Kidney (tissue), 14 donors: ENCODE data around the gene TBC1D9. TPM values are rescaled to one million over a fixed set of nuclear protein-coding genes. Genes with fewer than 3 reads are reported as not detected.

Experiments used
- DNase-seq, 5 donors: peaks; one replicate each; pipeline ENCODE4 v3.0.0-alpha.2; 2013 to 2020
- FAIRE-seq: peaks from 2 replicates; lab custom pipeline; 2012; peaks lifted over from hg19 to GRCh38; lab: Jason Lieb, UNC
- H3K27ac ChIP-seq, 2 donors: one replicate each; pipeline ENCODE4 v1.7.0; 2013; ENCODE audit warnings: low read depth in 2 of 2, low read length in 2 of 2, inconsistent platforms in 1 of 2
- H3K27me3 ChIP-seq: one replicate; pipeline ENCODE4 v1.7.1; 2013; ENCODE audit warnings: low read length, inconsistent platforms; ENCODE audit not compliant: control insufficient read depth, insufficient read depth
- H3K36me3 ChIP-seq, 3 donors: one replicate each; pipeline versions ENCODE4 v1.7.0 to v1.7.1; 2013; ENCODE audit warnings: low read length in 3 of 3, control low read depth in 1 of 3, inconsistent platforms in 1 of 3; ENCODE audit not compliant: insufficient read depth in 3 of 3, control insufficient read depth in 2 of 3
- H3K4me1 ChIP-seq, 3 donors: one replicate each; pipeline versions ENCODE4 v1.7.0 to v1.7.1; 2013; ENCODE audit warnings: low read length in 3 of 3, inconsistent platforms in 1 of 3, low read depth in 1 of 3; ENCODE audit not compliant: control insufficient read depth in 2 of 3, insufficient read depth in 2 of 3
- H3K4me3 ChIP-seq, 3 donors: one replicate each; pipeline versions ENCODE4 v1.7.0 to v1.8.1; 2013; ENCODE audit warnings: low read length in 3 of 3, control low read depth in 1 of 3, inconsistent platforms in 1 of 3
- H3K9ac ChIP-seq, 3 donors: one replicate each; pipeline versions ENCODE4 v1.7.0 to v1.7.1; 2013; ENCODE audit warnings: low read length in 3 of 3, control low read depth in 1 of 3, inconsistent platforms in 1 of 3
- H3K9me3 ChIP-seq, 3 donors: one replicate each; pipeline versions ENCODE4 v1.7.0 to v1.7.1; 2013; ENCODE audit warnings: low read length in 3 of 3, control low read depth in 1 of 3, inconsistent platforms in 1 of 3; ENCODE audit not compliant: control insufficient read depth in 2 of 3, insufficient read depth in 1 of 3
- CTCF ChIP-seq: IDR thresholded peaks from 3 replicates; pipeline ENCODE4 v1.5.1; 2012; ENCODE audit warnings: mild to moderate bottlenecking, moderate library complexity, borderline replicate concordance; ENCODE audit not compliant: insufficient read depth; ENCODE audit errors: extremely low read depth
- intact Hi-C: fragments of 100-400 bp; cut with DNase I; formaldehyde crosslinking; loops from one replicate; pipeline ENCODE4 v1.11.1; 2022
- polyA plus RNA-seq: library from polyadenylated mRNA; stranded (reverse); fragments of 350-450 nt; fragmentation: Illumina TruSeq; extraction: RNeasy Lipid Tissue Mini Kit (QIAGEN cat#74804); gene quantifications from one replicate; pipeline ENCODE4 v1.2.3, GENCODE V29; 2014; ENCODE audit warnings: low read depth, low replicate concordance; ENCODE audit not compliant: insufficient read depth
- total RNA-seq: library from RNA; stranded (reverse); fragmentation: NEBNext Ultra II Directional; extraction: Animal tissue kit (Norgen Biotek cat#: 25700); gene quantifications from one replicate; pipeline ENCODE4 v1.2.1, GENCODE V29; 2021
- donor health status: control.
- donor health status: control.
- donor health status: control.
- donor health status: control.
- donor health status: control.
- donor health status: DM: yes; HTN: yes; CAD: no.
- donor health status: Normal renal cell carcinoma (clear cell type).

TBC1D9 gene
- total and polyA plus RNA-seq, 2 donors from 2014 or later: 14.4 to 38.6 TPM

- Histone ChIP-seq H3K4me3 (no peak overlapping the region), H3K27ac (peak overlapping the region in 1 of 2 donors; percentile 42), H3K9ac (no peak overlapping the region), H3K36me3 (peaks cover 0 to 5% (median 2%) of the 10 kb centered on the region in 3 donors), H3K9me3 (no peaks in the 10 kb centered on the region), H3K27me3 (no peaks in the 10 kb centered on the region), H3K4me1 (peaks cover 0 to 18% (median 13%) of the 10 kb centered on the region in 3 donors)
- intact Hi-C loops: no loop called here
- FAIRE-seq (no peak), DNase-seq (no peak)
- no peak for TF ChIP-seq CTCF
Measured at GRCh38 chr4:140701071-140701470, 55.1 kb downstream of the TBC1D9 start.

GRCh38 chr4:140697709-140698560 lies 58.2 kb downstream of the TBC1D9 start:
- intact Hi-C loops: no loop called here
- Histone ChIP-seq H3K27me3 (no peaks in the 10 kb centered on the region), H3K9me3 (no peaks in the 10 kb centered on the region), H3K36me3 (peaks cover 0 to 6% (median 2%) of the 10 kb centered on the region in 3 donors), H3K4me3 (no peak overlapping the region), H3K9ac (no peak overlapping the region), H3K4me1 (peaks cover 0 to 8% (median 7%) of the 10 kb centered on the region in 3 donors), H3K27ac (no peak overlapping the region)
- TF ChIP-seq CTCF: no peak
- DNase-seq (no peak), FAIRE-seq (no peak)

GRCh38 chr4:140695483-140695882 lies 60.7 kb downstream of the TBC1D9 start:
- DNase-seq (no peak), FAIRE-seq (no peak)
- intact Hi-C loops: no loop called here
- Histone ChIP-seq H3K9me3 (no peaks in the 10 kb centered on the region), H3K9ac (no peak overlapping the region), H3K36me3 (peaks cover 0 to 2% (median 0%) of the 10 kb centered on the region in 3 donors), H3K4me3 (no peak overlapping the region), H3K27me3 (no peaks in the 10 kb centered on the region), H3K4me1 (peaks cover 0 to 11% (median 8%) of the 10 kb centered on the region in 3 donors), H3K27ac (no peak overlapping the region)
- no peak for TF ChIP-seq CTCF
